A549 (cell line): ENCODE measurements around the gene TRIM54. TPM values are rescaled to one million over a fixed set of nuclear protein-coding genes. Genes with fewer than 3 reads are reported as not detected.
A peak's percentile ranks its signal among the peaks of the same experiment; 100 is the strongest.

ENCODE experiments used
- ATAC-seq, 2 experiments: fragments of 200-7000 bp in 1 of 2; fragments of >200 bp in 1 of 2; cut with Nextera tagmentation in 1 of 2; cut with Tn5 transposase in 1 of 2; 3 replicates each; pipeline versions ENCODE4 v1.8.0 to v1.9.1; 2018 to 2020; ENCODE audit warnings: mild to moderate bottlenecking in 1 of 2, moderate library complexity in 1 of 2
- CTCF ChIA-PET: fragments of 300-600 bp; sonication (Branson Sonifier 250); formaldehyde crosslinking; extraction: SDS; loops from one replicate; lab custom pipeline; 2021; ENCODE audit warnings: antibody characterized with exemption, inconsistent platforms; lab: Yijun Ruan, JAX
- POLR2A ChIA-PET: fragments of 350-600 bp; formaldehyde crosslinking; extraction: SDS; loops from one replicate; lab custom pipeline; 2021; ENCODE audit warnings: antibody characterized with exemption, inconsistent platforms; lab: Yijun Ruan, JAX
- DNase-seq, 2 experiments: peaks; one replicate each; pipeline versions ENCODE4 v3.0.0 to v3.0.0-alpha.2; 2011 to 2016; ENCODE audit warnings: low read depth in 1 of 2, low spot score in 1 of 2
- FAIRE-seq: peaks from 2 replicates; lab custom pipeline; 2011; peaks lifted over from hg19 to GRCh38; lab: Jason Lieb, UNC
- H3K27ac ChIP-seq, 2 experiments: fragments of >200 bp; sonication (Bioruptor Twin); formaldehyde crosslinking; 3 replicates each; pipeline ENCODE4 v1.5.1; 2016 to 2017
- H3K4me1 ChIP-seq: fragments of >200 bp; sonication (Bioruptor Twin); formaldehyde crosslinking; 3 replicates; pipeline ENCODE4 v1.6.1; 2016
- H3K4me2 ChIP-seq: fragments of >200 bp; sonication (Bioruptor Twin); formaldehyde crosslinking; 3 replicates; pipeline ENCODE4 v1.6.1; 2016
- H3K4me3 ChIP-seq: fragments of >200 bp; sonication (Bioruptor Twin); formaldehyde crosslinking; 3 replicates; pipeline ENCODE4 v1.5.1; 2016
- H3K9me3 ChIP-seq: fragments of >200 bp; sonication (Bioruptor Twin); formaldehyde crosslinking; 3 replicates; pipeline ENCODE4 v1.6.1; 2016
- BCL3 ChIP-seq: fragments of >200 bp; sonication (Bioruptor Twin); formaldehyde crosslinking; IDR thresholded peaks from 3 replicates; pipeline ENCODE4 v1.6.1; 2016
- CEBPB ChIP-seq, 2 experiments: fragments of >200 bp in 1 of 2; sonication (Bioruptor Twin) in 1 of 2; formaldehyde crosslinking in 1 of 2; IDR thresholded peaks; 2 replicates each; pipeline ENCODE4 v1.6.1; 2012 to 2016
- CHD2 ChIP-seq: fragments of 150-350 bp; IDR thresholded peaks from 2 replicates; pipeline ENCODE4 v1.6.1; 2014; ENCODE audit warnings: low read length; ENCODE audit not compliant: partially characterized antibody
- CTCF ChIP-seq: fragments of >200 bp; sonication (Bioruptor Twin); formaldehyde crosslinking; IDR thresholded peaks from 3 replicates; pipeline ENCODE4 v1.5.1; 2016
- EP300 ChIP-seq, 2 experiments: fragments of >200 bp; sonication (Bioruptor Twin); formaldehyde crosslinking; IDR thresholded peaks; 2 replicates in 1 of 2; 3 replicates in 1 of 2; pipeline ENCODE4 v1.6.1; 2016 to 2017
- ESRRA ChIP-seq: fragments of 150-350 bp; IDR thresholded peaks from 2 replicates; pipeline ENCODE4 v1.6.1; 2014; ENCODE audit warnings: mild to moderate bottlenecking, low read length, borderline replicate concordance
- FOSL2 ChIP-seq, 2 experiments: fragments of 450-650 bp in 1 of 2; fragments of >200 bp in 1 of 2; sonication (Bioruptor Twin) in 1 of 2; formaldehyde crosslinking; IDR thresholded peaks; 2 replicates each; pipeline versions ENCODE4 v1.5.0 to v1.6.1; 2016 to 2020; ENCODE audit warnings: mild to moderate bottlenecking in 1 of 2, moderate library complexity in 1 of 2
- HDAC2 ChIP-seq: fragments of 200-600 bp; sonication (generic); IDR thresholded peaks from 2 replicates; pipeline ENCODE4 v1.6.1; 2016
- HMGXB4 ChIP-seq: fragments of 250-450 bp; sonication (Bioruptor Pico); IDR thresholded peaks from 2 replicates; pipeline ENCODE4 v1.5.0; 2021; ENCODE audit warnings: mild to moderate bottlenecking, moderate library complexity, borderline replicate concordance
- KDM1A ChIP-seq: fragments of 200-600 bp; sonication (generic); IDR thresholded peaks from 2 replicates; pipeline ENCODE4 v1.6.1; 2016; ENCODE audit warnings: low read depth, mild to moderate bottlenecking
- KDM5A ChIP-seq: fragments of 200-600 bp; sonication (generic); IDR thresholded peaks from 2 replicates; pipeline ENCODE4 v1.6.1; 2016; ENCODE audit warnings: antibody characterized with exemption, mild to moderate bottlenecking
- MAX ChIP-seq: IDR thresholded peaks from 2 replicates; pipeline ENCODE4 v1.6.1; 2012
- NPAS2 ChIP-seq: fragments of 250-450 bp; sonication (Bioruptor Pico); IDR thresholded peaks from 2 replicates; pipeline ENCODE4 v1.8.0; 2022; ENCODE audit warnings: mild to moderate bottlenecking, moderate library complexity, borderline replicate concordance
- PHF8 ChIP-seq: fragments of 200-600 bp; sonication (generic); IDR thresholded peaks from 2 replicates; pipeline ENCODE4 v1.6.1; 2016; ENCODE audit warnings: low read depth, mild to moderate bottlenecking, antibody characterized with exemption, moderate library complexity, borderline replicate concordance
- RCOR1 ChIP-seq: fragments of 150-350 bp; IDR thresholded peaks from 2 replicates; pipeline ENCODE4 v1.6.1; 2014; ENCODE audit warnings: antibody characterized with exemption, low read length, low read depth
- REST ChIP-seq: fragments of 200-600 bp; sonication (generic); IDR thresholded peaks from 2 replicates; pipeline ENCODE4 v1.6.1; 2016; ENCODE audit warnings: antibody characterized with exemption, mild to moderate bottlenecking, moderate library complexity
- RNF2 ChIP-seq: fragments of 200-600 bp; sonication (generic); IDR thresholded peaks from 2 replicates; pipeline ENCODE4 v1.6.1; 2016; ENCODE audit warnings: low read depth, mild to moderate bottlenecking, antibody characterized with exemption, moderate library complexity, borderline replicate concordance
- SREBF2 ChIP-seq: fragments of 450-650 bp; IDR thresholded peaks from 2 replicates; pipeline ENCODE4 v1.6.1; 2014; ENCODE audit warnings: mild to moderate bottlenecking, moderate library complexity
- ZC3H11A ChIP-seq: fragments of 450-650 bp; IDR thresholded peaks from 2 replicates; pipeline ENCODE4 v1.6.1; 2014; ENCODE audit warnings: antibody characterized with exemption, mild to moderate bottlenecking
- WGBS: methylation state at CpG from one replicate; pipeline ENCODE4 v1.1.6; 2017; ENCODE audit errors: missing lambda C conversion rate; 5-methylcytosine and 5-hydroxymethylcytosine counted together
- polyA plus RNA-seq, 4 experiments: library from polyadenylated mRNA; depleted of rRNA in 3 of 4; stranded (reverse); fragments of >200 nt; fragmentation: RNase III in 1 of 4; extraction: RNeasy Plus Mini Kit Qiagen cat#74134 plus additional on column Dnase treatment in 1 of 4; gene quantifications; 2 replicates in 3 of 4; 3 replicates in 1 of 4; pipeline ENCODE4 v1.2.3, GENCODE V29; 2011 to 2017

TRIM54 gene
- polyA plus RNA-seq, 2 of the 4 experiments (the other 2 are of a cell fraction) = 0.13 to 0.14 TPM

- 77% methylated on average over 12 of the region's 13 CpGs for WGBS
- POLR2A ChIA-PET = interaction anchor here (0.6 kb wide), 1 partner anchor 28 kb away, joined by 3 read pairs; no protein-coding TSS in a partner anchor
- CTCF ChIA-PET = interaction anchor here (0.5 to 16.3 kb wide), 22 partner anchors 10 to 166 kb away, joined by 3 to 205 read pairs (median 4); partner anchors contain the start of genes DNAJC5G, SLC30A3 and TRIM54
- Histone ChIP-seq H3K4me1 (peaks cover 18% of the 10 kb centered on the region), H3K9me3 (no peaks in the 10 kb centered on the region), H3K4me2 (0 out of 3 replicates have a peak overlapping the region, but pooled peaks have one; percentile 24), H3K27ac (peak overlapping the region; percentile 11 to 62; a peak in 3 of 6 replicates), H3K4me3 (no peak overlapping the region)
- DNase-seq (no peak), FAIRE-seq (no peak), ATAC-seq (no peak)
- no peak for TF ChIP-seq HMGXB4 (CRISPR knock-in tag)
- no peak for TF ChIP-seq BCL3
- TF ChIP-seq KDM1A = no peak
- no peak for TF ChIP-seq PHF8
- no peak for TF ChIP-seq HDAC2
- no peak for TF ChIP-seq EP300 (IDR thresholded peaks at IDR 0.05)
- no peak for TF ChIP-seq ZC3H11A
- TF ChIP-seq CEBPB (IDR thresholded peaks at IDR 0.05) = no peak
- no peak for TF ChIP-seq ESRRA
- TF ChIP-seq MAX = no peak
- no peak for TF ChIP-seq FOSL2 (IDR thresholded peaks at IDR 0.05)
- TF ChIP-seq FOSL2 (CRISPR knock-in tag; IDR thresholded peaks at IDR 0.05) = no peak
- TF ChIP-seq RNF2 = no peak
- no peak for TF ChIP-seq RCOR1
- no peak for TF ChIP-seq NPAS2 (CRISPR knock-in tag)
- TF ChIP-seq CHD2 = no peak
- no peak for TF ChIP-seq REST
- TF ChIP-seq SREBF2 = no peak
- TF ChIP-seq CTCF = no peak
- no peak for TF ChIP-seq KDM5A
These were observed 31.4 kb upstream of the TRIM54 start for GRCh38 chr2:27250652-27251379.
